ENCODE data around the gene MAVS. TPM values are rescaled to one million over a fixed set of nuclear protein-coding genes. Genes with fewer than 3 reads are reported as not detected.
A peak's percentile ranks its signal among the peaks of the same experiment; 100 is the strongest.

Gene MAVS
- total and polyA plus RNA-seq, 9 of the 15 experiments (the other 6 are each of a cell fraction or from before 2014, with no cell fraction given) = 1.6 to 22.0 (median 11.3) TPM

DNA sequence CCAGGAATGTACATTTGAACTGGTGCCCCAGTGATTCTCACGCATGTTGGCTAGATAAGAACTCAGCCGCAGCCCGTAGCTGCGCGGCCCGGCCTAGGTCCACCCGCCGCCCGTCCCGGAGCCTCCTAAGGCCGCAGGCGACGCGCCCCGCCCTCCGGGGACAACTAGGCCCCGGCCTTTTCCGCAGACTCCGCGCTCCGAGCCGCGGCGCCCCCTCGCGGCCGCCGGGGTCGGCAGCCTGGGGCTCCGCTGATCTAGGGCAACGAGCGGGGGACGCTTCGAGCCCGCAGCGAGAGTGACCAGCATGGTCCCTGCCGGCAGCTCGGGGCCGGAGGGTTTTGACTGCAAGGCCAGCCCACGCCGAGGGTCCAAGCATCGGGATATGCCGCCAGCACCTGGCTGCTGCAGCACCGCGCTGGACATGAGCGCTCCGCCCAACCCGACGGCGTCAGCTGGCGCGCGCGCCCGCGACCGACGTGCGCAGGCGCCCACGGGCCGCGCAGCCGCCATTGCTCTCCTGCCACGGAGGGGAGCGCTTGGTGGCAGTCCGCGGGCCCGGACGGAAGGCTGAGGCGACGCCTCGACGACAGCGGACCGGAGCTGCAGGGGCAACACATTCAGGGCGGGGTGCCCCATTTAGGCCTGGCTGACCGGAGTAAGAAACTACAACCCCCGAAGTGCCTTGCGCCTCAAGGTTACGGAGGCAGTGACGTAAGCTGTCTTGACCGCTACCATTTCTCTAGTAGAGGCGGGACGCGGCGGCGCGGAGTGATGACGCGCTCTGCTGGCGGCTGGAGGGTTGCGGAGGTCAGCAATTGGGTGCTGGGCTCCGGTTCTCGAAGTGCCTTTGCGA is 26.4 kb upstream of the MAVS start, which contains the start of gene AP5S1 (continued):
- TF ChIP-seq SPI1 (IDR thresholded peaks at IDR 0.05; ENCODE audit: borderline replicate concordance, low read depth, low read length) (no peak), SP1 (CRISPR knock-in tag; IDR thresholded peaks at IDR 0.05) (peak; percentile 85), KLF10 (CRISPR knock-in tag; IDR thresholded peaks at IDR 0.05) (no peak), ZSCAN29 (IDR thresholded peaks at IDR 0.05) (no peak), STAG1 (CRISPR knock-in tag; IDR thresholded peaks at IDR 0.05; ENCODE audit: borderline replicate concordance) (no peak), ZC3H4 (CRISPR knock-in tag; IDR thresholded peaks at IDR 0.05; ENCODE audit: borderline replicate concordance) (no peak; the same call in 1 of the 2 replicates), SIN3A (IDR thresholded peaks at IDR 0.05; ENCODE audit: borderline replicate concordance in 2 of 2, control insufficient read depth in 1 of 2, low read depth in 2 of 2, low read length in 2 of 2) (peak in 1 of 2 experiments; percentile 28; a peak in 1 of 4 replicates), POLR2B (IDR thresholded peaks at IDR 0.05; ENCODE audit: low read depth, partially characterized antibody) (no peak), PHF20 (IDR thresholded peaks at IDR 0.05; ENCODE audit: partially characterized antibody) (peak; percentile 51), NBN (IDR thresholded peaks at IDR 0.05; ENCODE audit: low read depth) (no peak; the same call in 1 of the 2 replicates), SLC30A9 (CRISPR knock-in tag; IDR thresholded peaks at IDR 0.05) (no peak), CXXC5 (CRISPR knock-in tag; IDR thresholded peaks at IDR 0.05) (peak; percentile 90), HNRNPK (IDR thresholded peaks at IDR 0.05; ENCODE audit: low read depth, low read length, poor library complexity, severe bottlenecking) (no peak), ZC3H8 (IDR thresholded peaks at IDR 0.05) (no peak), SREBF2 (CRISPR knock-in tag; IDR thresholded peaks at IDR 0.05) (no peak), YBX1 (IDR thresholded peaks at IDR 0.05) (no peak), POLR2H (tag; IDR thresholded peaks at IDR 0.05; ENCODE audit: low read depth) (peak; percentile 61), ARID2 (IDR thresholded peaks at IDR 0.05) (no peak), STAT5A (IDR thresholded peaks at IDR 0.05; ENCODE audit: borderline replicate concordance, low read length) (no peak), XRCC5 (IDR thresholded peaks at IDR 0.05; ENCODE audit: low read depth, low read length) (peak; percentile 72; the same call in 1 of the 2 replicates)
- TF ChIP-seq, protein P1, sequence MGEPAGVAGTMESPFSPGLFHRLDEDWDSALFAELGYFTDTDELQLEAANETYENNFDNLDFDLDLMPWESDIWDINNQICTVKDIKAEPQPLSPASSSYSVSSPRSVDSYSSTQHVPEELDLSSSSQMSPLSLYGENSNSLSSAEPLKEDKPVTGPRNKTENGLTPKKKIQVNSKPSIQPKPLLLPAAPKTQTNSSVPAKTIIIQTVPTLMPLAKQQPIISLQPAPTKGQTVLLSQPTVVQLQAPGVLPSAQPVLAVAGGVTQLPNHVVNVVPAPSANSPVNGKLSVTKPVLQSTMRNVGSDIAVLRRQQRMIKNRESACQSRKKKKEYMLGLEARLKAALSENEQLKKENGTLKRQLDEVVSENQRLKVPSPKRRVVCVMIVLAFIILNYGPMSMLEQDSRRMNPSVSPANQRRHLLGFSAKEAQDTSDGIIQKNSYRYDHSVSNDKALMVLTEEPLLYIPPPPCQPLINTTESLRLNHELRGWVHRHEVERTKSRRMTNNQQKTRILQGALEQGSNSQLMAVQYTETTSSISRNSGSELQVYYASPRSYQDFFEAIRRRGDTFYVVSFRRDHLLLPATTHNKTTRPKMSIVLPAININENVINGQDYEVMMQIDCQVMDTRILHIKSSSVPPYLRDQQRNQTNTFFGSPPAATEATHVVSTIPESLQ (CRISPR knock-in tag; IDR thresholded peaks at IDR 0.05) = peak; percentile 92; the same call in 1 of the 2 replicates
- TF ChIP-seq, protein P2, sequence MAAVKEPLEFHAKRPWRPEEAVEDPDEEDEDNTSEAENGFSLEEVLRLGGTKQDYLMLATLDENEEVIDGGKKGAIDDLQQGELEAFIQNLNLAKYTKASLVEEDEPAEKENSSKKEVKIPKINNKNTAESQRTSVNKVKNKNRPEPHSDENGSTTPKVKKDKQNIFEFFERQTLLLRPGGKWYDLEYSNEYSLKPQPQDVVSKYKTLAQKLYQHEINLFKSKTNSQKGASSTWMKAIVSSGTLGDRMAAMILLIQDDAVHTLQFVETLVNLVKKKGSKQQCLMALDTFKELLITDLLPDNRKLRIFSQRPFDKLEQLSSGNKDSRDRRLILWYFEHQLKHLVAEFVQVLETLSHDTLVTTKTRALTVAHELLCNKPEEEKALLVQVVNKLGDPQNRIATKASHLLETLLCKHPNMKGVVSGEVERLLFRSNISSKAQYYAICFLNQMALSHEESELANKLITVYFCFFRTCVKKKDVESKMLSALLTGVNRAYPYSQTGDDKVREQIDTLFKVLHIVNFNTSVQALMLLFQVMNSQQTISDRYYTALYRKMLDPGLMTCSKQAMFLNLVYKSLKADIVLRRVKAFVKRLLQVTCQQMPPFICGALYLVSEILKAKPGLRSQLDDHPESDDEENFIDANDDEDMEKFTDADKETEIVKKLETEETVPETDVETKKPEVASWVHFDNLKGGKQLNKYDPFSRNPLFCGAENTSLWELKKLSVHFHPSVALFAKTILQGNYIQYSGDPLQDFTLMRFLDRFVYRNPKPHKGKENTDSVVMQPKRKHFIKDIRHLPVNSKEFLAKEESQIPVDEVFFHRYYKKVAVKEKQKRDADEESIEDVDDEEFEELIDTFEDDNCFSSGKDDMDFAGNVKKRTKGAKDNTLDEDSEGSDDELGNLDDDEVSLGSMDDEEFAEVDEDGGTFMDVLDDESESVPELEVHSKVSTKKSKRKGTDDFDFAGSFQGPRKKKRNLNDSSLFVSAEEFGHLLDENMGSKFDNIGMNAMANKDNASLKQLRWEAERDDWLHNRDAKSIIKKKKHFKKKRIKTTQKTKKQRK (IDR thresholded peaks at IDR 0.05; ENCODE audit: borderline replicate concordance, low read depth, low read length) = no peak
- TF ChIP-seq, protein P3, sequence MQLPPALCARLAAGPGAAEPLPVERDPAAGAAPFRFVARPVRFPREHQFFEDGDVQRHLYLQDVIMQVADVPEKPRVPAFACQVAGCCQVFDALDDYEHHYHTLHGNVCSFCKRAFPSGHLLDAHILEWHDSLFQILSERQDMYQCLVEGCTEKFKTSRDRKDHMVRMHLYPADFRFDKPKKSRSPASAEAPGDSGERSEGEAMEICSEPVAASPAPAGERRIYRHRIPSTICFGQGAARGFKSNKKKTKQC (CRISPR knock-in tag; IDR thresholded peaks at IDR 0.05) = peak; percentile 82
